ENCODE results near the gene MTUS2. TPM values are rescaled to one million over a fixed set of nuclear protein-coding genes. Genes with fewer than 3 reads are reported as not detected.
"Not testable (repeated sequence)": the region's sequence is repeated elsewhere in the genome, so short reads cannot be mapped to it uniquely, and the experiment has no call there.

MTUS2 gene
- total RNA-seq, 4 donors from 2014 or later: 0.26 to 0.72 (median 0.38) TPM; not detected in 1

GRCh38 chr13:29187584-29187983 is 367.4 kb downstream of the MTUS2 start:
- H3K9me3 ChIP-seq: peaks cover 8% of the 10 kb centered on the region
- no peaks in the 10 kb centered on the region for H3K27me3 ChIP-seq
- no peak overlapping the region for H3K4me3 ChIP-seq
- 88% methylated on average over 1 of the region's 1 CpG for whole genome bisulfite sequencing
- DNase-seq (ENCODE audit: low spot score in 2 of 2): no peak
- no peaks in the 10 kb centered on the region for H3K36me3 ChIP-seq
- H3K27ac ChIP-seq: no peak overlapping the region
- no peaks in the 10 kb centered on the region for H3K4me1 ChIP-seq
- no peak for TF ChIP-seq POLR2AphosphoS5 (IDR thresholded peaks at IDR 0.05)
- TF ChIP-seq, protein P1, sequence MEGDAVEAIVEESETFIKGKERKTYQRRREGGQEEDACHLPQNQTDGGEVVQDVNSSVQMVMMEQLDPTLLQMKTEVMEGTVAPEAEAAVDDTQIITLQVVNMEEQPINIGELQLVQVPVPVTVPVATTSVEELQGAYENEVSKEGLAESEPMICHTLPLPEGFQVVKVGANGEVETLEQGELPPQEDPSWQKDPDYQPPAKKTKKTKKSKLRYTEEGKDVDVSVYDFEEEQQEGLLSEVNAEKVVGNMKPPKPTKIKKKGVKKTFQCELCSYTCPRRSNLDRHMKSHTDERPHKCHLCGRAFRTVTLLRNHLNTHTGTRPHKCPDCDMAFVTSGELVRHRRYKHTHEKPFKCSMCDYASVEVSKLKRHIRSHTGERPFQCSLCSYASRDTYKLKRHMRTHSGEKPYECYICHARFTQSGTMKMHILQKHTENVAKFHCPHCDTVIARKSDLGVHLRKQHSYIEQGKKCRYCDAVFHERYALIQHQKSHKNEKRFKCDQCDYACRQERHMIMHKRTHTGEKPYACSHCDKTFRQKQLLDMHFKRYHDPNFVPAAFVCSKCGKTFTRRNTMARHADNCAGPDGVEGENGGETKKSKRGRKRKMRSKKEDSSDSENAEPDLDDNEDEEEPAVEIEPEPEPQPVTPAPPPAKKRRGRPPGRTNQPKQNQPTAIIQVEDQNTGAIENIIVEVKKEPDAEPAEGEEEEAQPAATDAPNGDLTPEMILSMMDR (IDR thresholded peaks at IDR 0.05): no peak
- TF ChIP-seq EP300 (IDR thresholded peaks at IDR 0.05): no peak
- TF ChIP-seq POLR2A (IDR thresholded peaks at IDR 0.05): no peak

DNA sequence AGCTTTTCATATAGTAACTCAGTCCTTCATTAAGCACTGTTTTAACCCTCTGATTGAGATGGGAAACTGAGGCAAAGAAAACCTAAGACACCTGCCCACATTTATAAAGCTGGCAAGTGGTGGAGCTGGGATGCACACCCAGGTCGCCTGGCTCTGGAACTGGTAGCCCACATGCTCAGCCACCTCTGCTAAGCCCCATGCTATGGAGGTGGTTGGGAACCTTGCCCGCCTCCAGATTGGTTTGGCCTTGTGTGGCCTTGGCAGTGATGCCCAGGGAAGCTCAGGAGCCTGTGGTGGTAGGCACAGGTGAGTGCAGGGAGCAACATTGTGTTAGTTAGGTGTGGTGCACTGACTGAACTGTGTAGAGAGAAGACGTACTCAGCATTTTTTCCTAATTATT is 370.2 kb downstream of the MTUS2 start:
- no peak for TF ChIP-seq POLR2A (IDR thresholded peaks at IDR 0.05)
- TF ChIP-seq EP300 (IDR thresholded peaks at IDR 0.05): no peak
- no peak for TF ChIP-seq POLR2AphosphoS5 (IDR thresholded peaks at IDR 0.05)
- TF ChIP-seq, protein P1 (IDR thresholded peaks at IDR 0.05): no peak
- Histone ChIP-seq H3K4me3 (no peak overlapping the region), H3K9me3 (peaks cover 4% of the 10 kb centered on the region), H3K36me3 (no peaks in the 10 kb centered on the region), H3K4me1 (no peaks in the 10 kb centered on the region), H3K27ac (no peak overlapping the region), H3K27me3 (no peaks in the 10 kb centered on the region)
- no peak for DNase-seq (ENCODE audit: low spot score in 2 of 2)
- 81% methylated on average over 3 of the region's 3 CpGs for WGBS

DNA sequence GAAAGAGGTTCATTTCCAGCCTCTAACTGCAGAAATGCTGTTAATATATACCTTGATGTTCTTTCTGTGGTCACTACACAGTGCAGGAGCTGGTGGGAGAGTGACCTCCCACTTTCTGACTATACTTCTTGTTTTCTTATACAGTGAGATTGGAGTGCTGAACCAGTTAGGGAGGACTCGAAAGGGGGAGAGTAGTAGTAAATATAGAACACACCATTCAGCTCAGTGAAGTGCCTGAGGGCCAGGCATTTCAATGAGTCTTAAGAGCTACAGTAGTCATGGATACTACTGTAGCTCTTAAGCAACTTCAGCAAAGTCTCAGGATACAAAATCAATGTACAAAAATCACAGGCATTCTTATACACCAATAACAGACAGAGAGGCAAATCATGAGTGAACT is 372.9 kb downstream of the MTUS2 start:
- no peaks in the 10 kb centered on the region for H3K36me3 ChIP-seq
- H3K27ac ChIP-seq: no peak overlapping the region
- no peak for DNase-seq (ENCODE audit: low spot score in 2 of 2)
- no peaks in the 10 kb centered on the region for H3K27me3 ChIP-seq
- 45% methylated on average over 1 of the region's 1 CpG for WGBS
- TF ChIP-seq, protein P1 (IDR thresholded peaks at IDR 0.05): no peak
- no peak for TF ChIP-seq EP300 (IDR thresholded peaks at IDR 0.05)
- no peak for TF ChIP-seq POLR2AphosphoS5 (IDR thresholded peaks at IDR 0.05)
- no peak for TF ChIP-seq POLR2A (IDR thresholded peaks at IDR 0.05)
- no peak overlapping the region for H3K4me3 ChIP-seq
- peaks cover 4% of the 10 kb centered on the region for H3K9me3 ChIP-seq
- no peaks in the 10 kb centered on the region for H3K4me1 ChIP-seq

- no peak overlapping the region for H3K4me3 ChIP-seq
- no peak overlapping the region for H3K27ac ChIP-seq
- DNase-seq (ENCODE audit: low spot score in 2 of 2): no peak
- 63% methylated on average over 3 of the region's 3 CpGs for WGBS
- H3K9me3 ChIP-seq: peaks cover 4% of the 10 kb centered on the region
- TF ChIP-seq POLR2AphosphoS5 (IDR thresholded peaks at IDR 0.05) (no peak), POLR2A (IDR thresholded peaks at IDR 0.05) (no peak), EP300 (IDR thresholded peaks at IDR 0.05) (no peak)
- TF ChIP-seq, protein P1 (IDR thresholded peaks at IDR 0.05): no peak
- no peaks in the 10 kb centered on the region for H3K27me3 ChIP-seq
- no peaks in the 10 kb centered on the region for H3K36me3 ChIP-seq
- no peaks in the 10 kb centered on the region for H3K4me1 ChIP-seq
Measured at GRCh38 chr13:29195456-29195855, 375.3 kb downstream of the MTUS2 start.

DNA sequence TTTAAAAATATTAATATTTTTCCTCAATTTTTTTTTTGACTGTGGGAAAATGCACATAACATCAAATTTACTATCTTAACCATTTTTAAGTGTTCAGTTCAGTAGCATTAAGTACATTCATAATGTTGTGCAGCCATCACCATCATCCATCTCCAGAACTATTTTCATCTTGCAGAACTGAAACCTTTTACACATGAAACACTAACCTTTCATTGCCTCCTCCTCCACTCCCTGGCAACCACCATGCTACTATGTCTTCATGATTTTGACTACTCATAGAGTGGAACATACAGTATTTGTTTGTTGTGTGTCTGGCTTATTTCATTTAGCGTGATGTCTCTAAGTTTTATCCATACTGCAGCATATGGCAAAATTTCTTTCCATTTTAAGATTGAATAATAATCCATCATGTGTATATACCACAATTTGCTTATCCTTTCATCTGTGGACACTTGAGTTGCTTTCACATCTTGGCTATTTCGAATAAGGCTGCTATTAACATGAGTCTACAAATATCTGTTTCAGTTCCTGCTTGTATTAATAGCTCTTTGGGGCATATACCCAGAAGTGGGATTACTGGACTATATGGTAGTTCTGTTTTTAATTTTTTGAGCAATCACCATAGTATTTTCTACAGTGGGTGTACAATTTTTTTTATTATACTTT is 376.4 kb downstream of the MTUS2 start:
- peaks cover 4% of the 10 kb centered on the region for H3K9me3 ChIP-seq
- 88% methylated on average over 2 of the region's 2 CpGs for WGBS
- H3K4me3 ChIP-seq: no peak overlapping the region
- no peak overlapping the region for H3K27ac ChIP-seq
- TF ChIP-seq, protein P1 (IDR thresholded peaks at IDR 0.05): no peak
- TF ChIP-seq POLR2AphosphoS5 (IDR thresholded peaks at IDR 0.05) (no peak), POLR2A (IDR thresholded peaks at IDR 0.05) (no peak), EP300 (IDR thresholded peaks at IDR 0.05) (no peak)
- no peaks in the 10 kb centered on the region for H3K27me3 ChIP-seq
- H3K4me1 ChIP-seq: no peaks in the 10 kb centered on the region
- H3K36me3 ChIP-seq: no peaks in the 10 kb centered on the region
- DNase-seq (ENCODE audit: low spot score in 2 of 2): no peak

DNA sequence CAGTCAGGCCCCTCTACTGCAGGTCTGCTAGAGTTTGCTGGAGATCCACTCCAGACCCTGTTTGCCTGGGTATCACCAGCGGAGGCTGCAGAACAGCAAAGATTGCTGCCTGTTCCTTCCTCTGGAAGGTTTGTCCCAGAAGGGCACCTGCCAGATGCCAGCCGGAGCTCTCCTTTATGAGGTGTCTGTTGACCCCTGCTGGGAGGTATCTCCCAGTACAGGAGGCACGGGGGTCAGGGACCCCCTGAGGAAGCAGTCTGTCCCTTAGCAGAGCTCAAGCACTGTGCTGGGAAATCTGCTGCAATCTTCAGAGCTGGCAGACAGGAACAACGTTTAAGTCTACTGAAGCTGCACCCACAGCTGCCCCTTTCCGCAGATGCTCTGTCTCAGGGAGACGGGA is 382.6 kb downstream of the MTUS2 start:
- H3K9me3 ChIP-seq; H3K4me1 ChIP-seq; H3K27ac ChIP-seq; H3K27me3 ChIP-seq; DNase-seq (ENCODE audit: low spot score in 2 of 2); H3K4me3 ChIP-seq; H3K36me3 ChIP-seq: not testable (repeated sequence)
- WGBS: 87% methylated on average over 6 of the region's 6 CpGs

All from suprapubic skin (tissue), 4 donors.